Measurements from ENCODE around the gene NRXN3.

Gene NRXN3

DNA sequence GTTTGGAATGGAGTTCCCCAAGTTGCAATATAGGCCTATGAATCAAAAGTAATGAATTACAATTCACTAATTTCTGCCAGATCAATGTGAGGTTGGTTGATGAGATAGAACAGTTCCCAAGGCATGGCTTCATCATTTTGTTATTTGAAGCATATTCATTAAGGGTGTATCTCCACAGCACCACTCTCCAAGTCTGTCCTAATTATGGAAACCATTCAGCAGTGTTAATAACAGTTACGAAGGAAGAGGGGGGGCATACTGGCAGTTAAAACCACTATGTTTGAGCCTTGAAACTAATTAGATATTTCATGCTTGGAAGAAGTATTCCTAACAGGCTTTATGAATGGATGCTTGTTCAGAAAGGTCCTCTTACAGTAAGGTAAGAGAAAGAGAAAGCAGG is 1520.8 kb downstream of the NRXN3 start:
- H3K4me3 ChIP-seq (ENCODE audit: low read depth, low read length): no peak overlapping the region

DNA sequence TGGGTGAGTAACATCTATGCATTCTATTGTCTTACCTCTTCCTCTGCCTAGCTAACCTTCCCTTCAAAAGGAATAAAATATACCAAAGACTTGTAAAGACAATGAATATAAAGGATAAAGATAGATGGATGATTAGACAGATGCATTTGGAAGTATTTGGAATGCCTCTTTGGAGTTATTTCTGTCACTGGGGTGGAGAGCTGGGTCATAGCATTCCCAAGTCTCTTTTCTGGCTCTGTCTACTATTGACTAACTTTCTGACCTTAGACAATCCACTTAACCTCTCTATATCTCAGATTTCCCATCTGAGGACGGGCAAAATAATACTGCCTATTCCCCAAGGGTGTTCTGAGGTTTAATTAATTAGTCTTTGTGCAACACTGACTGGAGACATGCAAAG is 1523.8 kb downstream of the NRXN3 start:
- H3K4me3 ChIP-seq (ENCODE audit: low read depth, low read length): no peak overlapping the region

DNA sequence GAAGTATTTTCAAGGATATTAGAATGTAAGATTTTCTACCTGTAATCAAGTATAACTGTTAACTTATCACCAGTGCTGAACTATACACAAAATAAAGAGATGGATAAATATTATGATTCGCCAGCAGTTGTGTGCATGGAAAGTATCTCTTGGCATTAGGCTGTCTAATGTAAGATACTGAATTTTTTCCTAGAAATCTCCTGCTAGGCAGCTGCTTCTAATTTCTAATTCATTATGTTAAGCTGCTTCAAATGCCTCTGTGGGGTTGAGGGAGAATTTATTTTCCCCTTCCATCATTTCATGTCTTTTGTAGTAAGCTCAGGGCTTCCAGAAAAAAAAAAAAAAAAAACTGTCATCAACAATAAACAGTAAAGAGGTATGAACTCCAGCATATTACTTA is 1525.1 kb downstream of the NRXN3 start:
- no peak overlapping the region for H3K4me3 ChIP-seq (ENCODE audit: low read depth, low read length)

DNA sequence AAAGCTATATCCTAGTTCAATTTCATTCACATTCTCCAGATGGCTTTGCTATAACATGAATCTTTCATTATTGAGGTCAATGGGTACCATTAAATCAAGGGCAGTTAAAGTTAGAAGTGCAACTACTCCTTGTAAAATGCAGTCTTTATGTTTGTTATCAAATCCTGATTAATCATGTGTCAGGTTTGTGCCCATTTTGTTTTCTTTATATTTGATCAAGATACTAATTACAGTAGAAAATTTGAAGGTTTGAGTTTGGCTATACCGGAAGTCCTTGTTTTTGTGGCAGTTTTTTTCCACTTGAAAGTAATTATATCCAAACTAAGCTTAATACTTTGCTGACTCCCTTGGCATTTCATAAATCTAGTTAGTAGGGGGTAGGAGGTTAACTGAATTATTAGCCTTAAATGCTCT is 1528.1 kb downstream of the NRXN3 start:
- no peak overlapping the region for H3K4me3 ChIP-seq (ENCODE audit: low read depth, low read length)

DNA sequence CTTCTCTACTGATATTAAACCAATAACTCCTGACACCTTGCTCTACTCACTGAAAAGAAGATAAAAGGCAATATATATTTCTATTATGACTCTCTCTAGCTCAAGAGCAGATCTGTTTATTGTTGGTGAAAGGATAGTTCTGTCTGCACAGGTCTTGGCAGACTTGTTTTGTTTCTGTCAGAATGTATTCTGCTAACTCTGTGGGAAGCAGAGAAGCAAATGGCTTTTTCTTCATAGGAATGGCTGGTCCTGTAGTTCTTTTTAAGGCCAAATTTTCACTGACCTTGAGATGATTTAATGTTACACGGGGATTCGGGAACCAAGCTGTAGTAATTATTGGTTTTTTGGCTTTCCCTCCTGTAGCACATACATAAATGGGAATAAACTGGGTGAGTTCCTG is 1529.0 kb downstream of the NRXN3 start:
- H3K4me3 ChIP-seq (ENCODE audit: low read depth, low read length): no peak overlapping the region

DNA sequence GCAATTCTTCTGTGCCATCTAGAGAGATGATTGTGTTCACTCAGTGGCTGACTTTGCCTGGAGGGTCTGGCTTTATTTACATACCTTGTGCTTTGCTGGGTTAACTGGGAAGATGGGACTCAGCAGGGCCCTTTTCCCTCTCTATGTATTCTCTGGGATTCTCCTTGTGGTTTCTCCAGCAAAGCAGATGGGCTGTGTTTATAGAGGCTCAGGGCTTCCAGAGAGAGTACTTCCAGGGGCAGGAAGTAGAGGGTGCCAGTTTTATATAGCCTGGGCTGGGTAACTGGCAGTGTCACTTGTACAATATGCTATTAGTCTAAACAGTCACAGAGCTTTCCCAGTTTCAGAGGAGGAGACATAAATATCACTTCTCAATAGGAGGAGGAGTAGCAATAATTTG is 1531.2 kb downstream of the NRXN3 start:
- no peak overlapping the region for H3K4me3 ChIP-seq (ENCODE audit: low read depth, low read length)

DNA sequence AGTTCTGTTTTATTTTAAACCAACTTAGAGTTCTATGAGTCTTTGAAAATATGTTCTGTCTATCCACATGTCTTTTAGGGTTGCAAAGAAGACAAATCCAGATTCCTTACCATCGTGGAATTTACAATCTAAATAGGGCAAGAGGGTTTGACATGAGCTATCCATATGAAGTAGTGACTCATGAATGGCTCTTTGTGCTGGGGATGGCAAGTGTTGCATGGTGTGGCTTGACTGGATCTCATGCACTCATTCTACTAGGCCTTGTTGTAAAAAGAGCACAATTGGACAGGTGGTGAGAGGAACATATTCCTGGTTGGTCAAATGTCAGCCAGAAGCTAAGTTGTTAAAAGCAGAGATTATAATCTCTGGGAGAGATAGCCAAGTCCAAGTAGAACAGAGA is 1532.0 kb downstream of the NRXN3 start:
- H3K4me3 ChIP-seq (ENCODE audit: low read depth, low read length): no peak overlapping the region

DNA sequence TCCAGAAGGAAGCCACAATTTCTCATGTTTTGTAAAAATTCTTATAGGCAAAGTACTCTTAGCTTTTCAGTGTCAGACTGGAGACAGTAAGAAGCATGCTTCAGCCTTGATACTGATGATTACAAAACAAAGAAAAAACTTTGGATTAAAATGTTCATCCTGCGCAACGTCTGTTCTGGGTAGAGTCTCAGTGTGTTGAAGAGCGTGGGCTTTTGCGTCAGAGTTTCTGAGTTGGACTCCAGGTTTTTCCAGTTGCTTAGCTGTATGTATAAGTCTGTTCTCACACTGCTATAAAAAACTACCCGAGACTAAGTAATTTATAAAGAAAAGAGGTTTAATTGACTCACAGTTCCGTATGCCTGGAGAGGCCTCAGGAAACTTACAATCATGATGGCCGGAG is 1533.0 kb downstream of the NRXN3 start:
- no peak overlapping the region for H3K4me3 ChIP-seq (ENCODE audit: low read depth, low read length)

DNA sequence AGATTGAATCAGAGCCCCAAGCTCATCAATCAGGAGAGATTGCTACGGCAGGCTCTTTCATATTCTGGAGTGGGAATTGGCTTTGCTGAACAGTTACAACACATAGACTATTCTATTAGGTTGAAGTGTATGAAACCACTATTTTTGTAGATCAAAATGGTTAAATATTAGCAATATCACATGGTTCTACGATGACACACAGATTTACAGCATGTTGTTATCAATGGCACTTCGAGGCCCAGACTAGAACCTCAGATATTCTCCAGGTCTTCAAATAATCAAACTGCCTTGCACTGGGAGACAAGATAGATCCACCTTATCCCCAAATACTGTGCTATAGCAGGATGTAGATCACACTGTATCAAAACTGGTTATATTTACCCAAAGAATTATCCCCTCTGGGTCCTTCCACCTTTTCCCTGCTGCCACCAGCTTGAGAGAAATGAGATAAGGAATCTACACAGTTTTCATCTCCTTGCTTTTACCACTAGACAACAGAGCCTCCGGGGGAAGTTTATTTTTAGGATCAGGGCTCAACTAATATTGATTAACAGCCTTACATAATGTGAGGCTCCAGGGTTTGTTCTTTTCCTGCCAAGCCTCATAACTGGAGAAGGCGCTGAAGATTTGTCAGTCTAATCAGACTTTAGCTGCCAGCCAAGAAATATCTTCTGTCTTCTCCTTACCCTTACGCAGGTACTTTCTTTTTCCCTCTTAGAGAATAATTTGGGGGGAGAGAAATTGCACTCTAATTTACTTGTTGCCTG is 1534.1 kb downstream of the NRXN3 start:
- no peak overlapping the region for H3K4me3 ChIP-seq (ENCODE audit: low read depth, low read length)

DNA sequence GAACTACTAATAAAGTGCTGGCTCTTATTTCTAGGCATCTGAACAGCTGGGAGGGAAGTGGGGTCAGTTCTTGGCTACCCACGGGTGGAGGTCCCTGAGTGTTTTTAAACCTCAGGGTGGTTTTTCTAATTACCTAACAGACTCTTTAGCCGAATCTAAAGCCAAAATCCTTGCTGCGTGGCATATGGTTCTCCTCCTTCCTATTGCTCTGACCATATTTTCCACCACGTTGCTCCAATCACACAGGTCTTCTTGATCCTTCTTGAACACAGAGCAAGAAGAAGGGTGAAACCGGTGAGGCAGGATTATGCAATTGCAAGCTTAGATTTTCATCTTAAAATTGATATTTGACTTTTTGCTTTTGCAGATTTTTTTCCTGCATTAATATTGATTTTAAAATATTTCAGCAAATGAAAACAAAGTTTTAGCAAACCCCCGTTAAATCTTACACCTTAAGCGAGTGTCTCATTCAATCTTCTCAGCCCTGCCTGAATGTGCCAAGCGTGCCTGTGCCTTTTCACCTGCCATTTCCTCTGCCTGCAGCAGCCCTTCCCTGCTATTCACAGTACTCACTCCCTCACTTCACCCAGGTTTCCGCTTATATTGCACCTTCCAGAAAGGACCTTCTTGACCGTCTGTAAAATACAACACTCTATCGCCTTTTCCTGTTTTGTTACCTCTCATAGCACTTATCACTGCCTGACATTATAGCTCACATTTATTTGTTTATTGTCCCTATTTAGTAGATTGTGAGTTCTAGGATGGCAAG is 1535.1 kb downstream of the NRXN3 start:
- H3K4me3 ChIP-seq (ENCODE audit: low read depth, low read length): no peak overlapping the region

DNA sequence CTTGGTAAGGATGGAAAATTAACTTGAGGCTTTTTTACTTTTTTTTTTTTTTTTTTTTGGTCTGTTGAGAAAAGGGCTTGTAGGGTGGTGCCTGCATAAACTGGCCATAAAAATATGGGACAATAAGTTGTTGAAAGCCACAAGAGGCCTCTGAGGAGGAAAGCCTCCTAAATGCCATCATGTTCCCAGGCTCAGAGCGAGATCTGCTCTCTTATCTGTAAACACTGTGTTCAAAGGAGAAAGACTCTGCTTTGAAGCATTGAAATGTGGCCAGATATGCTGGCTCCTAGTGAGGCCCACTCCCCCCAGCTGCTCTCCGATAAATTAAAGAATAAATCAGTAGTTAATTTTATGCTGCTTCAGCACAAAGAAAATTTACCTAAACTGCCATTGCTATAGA is 1536.2 kb downstream of the NRXN3 start:
- H3K4me3 ChIP-seq (ENCODE audit: low read depth, low read length): no peak overlapping the region

DNA sequence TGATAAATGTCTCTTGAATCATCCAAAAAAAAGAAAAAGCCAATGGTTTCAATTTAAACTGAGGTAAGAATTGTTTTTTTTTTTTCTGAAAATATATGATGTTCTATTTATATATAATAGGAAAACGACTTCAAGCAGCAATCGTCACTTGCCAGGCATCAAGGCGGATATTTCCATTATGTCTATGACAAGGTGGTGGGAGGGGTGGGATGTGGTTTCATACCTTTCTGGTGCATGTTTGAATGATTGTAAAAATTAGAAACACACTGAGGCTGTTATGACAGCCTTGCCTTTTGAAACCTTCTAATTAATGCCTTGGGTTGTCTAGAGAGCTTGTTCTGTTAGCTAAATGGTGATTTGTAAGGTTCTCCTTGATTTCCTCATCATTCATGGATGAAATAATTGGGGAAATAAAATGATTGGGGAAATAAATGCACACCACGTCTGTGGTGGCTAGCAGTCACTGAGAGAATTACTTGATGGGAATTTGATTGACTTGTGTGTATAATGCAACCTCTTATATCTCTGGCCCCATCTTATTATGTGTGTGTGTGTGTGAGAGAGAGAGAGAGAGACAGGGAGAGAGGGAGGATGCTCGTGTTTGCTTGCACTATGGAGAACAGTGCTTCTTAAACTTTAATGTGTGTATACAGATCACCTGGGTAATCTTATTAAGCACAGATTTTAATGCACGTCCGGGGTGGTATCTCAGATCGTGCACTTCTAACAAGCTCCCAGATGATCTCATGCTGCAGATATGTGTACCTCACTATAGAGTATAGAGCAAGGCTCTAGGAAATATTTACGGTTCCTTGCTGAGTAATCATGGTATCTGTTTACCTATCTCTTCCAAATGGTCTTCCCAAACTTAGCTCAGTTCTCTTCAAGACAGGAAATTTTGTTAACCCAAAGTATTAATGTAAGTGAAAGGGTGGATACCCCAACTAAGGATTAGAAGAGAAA is 1538.5 kb downstream of the NRXN3 start:
- H3K4me3 ChIP-seq (ENCODE audit: low read depth, low read length): no peak overlapping the region

DNA sequence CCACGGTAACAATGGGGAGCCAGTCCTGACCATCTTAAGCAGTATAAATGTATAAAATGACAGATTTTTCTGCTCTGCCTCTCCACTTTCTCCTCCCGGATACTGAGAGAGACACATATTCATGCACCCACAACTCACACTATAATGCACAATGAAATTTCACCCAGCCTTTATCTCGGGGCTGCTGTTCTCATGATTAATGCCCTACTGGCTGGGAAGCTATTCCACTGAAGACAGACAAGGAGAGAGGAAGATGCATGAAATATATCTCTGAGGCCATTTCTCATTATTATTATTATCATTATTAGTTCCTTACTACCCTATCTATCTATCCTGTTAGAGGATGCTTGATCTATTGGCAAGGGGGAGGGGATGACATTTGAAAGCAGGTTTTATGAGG is 1539.4 kb downstream of the NRXN3 start:
- no peak overlapping the region for H3K4me3 ChIP-seq (ENCODE audit: low read depth, low read length)

DNA sequence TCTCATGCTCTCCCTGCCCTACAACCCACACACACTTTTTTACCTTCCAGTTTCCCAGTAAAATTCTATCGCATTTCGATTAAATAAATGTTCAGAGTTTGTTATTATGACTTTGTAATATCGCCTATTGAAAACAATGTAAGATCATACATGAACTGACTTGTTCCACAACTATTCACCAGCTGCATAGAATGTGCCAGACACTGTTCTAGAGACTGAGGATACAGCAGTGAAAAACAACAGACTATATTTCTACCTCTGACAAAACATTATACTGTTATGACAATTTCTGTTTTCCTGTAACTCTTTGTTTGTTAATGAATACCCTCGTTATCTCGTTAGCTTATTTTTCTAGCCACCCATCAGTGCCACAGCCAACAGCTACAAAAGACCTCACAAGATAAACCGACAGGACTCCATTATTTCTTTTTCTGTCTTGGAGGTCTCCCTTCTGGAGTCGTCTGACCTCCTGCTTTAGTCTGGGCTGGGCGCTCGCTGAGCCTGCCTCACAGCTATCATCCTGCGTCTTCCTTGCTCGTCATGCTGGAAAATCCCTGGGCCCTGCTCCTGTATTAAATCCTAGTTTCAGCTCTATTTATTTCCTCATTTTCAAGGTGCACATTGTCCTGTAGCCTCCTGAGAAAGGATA is 1542.3 kb downstream of the NRXN3 start:
- no peak overlapping the region for H3K4me3 ChIP-seq (ENCODE audit: low read depth, low read length)

DNA sequence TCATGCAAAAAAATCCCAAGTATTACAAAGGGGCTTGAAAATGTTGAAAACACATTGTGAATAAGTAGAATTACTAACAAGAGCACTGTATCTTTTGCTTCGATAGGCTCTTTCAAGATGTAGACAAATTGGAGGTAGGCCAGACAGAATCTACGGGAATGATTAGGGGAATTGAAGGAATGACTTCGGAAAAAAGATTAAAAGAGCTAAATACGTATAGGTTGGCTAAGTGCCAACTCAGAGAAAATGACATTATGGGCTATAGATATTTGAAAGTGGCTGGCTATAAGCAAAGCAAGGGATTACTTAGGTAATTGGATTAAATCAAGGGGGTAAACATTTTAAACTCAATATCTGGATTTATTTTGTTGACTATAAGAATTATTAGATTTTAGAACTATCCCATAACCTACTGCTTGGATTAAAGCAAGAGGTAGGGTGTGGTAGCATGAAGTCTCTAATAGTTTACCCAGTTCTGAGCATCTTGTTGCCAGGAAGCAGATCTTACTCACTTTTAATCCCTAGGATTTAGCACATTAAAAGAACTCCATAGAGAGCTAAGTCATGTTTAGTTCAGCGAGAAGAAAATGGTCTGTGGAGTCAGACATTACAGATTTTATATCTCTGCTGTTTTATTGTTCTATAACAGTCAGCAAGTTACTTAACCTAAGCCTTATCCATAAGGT is 1551.4 kb downstream of the NRXN3 start:
- no peak overlapping the region for H3K4me3 ChIP-seq (ENCODE audit: low read depth, low read length)

DNA sequence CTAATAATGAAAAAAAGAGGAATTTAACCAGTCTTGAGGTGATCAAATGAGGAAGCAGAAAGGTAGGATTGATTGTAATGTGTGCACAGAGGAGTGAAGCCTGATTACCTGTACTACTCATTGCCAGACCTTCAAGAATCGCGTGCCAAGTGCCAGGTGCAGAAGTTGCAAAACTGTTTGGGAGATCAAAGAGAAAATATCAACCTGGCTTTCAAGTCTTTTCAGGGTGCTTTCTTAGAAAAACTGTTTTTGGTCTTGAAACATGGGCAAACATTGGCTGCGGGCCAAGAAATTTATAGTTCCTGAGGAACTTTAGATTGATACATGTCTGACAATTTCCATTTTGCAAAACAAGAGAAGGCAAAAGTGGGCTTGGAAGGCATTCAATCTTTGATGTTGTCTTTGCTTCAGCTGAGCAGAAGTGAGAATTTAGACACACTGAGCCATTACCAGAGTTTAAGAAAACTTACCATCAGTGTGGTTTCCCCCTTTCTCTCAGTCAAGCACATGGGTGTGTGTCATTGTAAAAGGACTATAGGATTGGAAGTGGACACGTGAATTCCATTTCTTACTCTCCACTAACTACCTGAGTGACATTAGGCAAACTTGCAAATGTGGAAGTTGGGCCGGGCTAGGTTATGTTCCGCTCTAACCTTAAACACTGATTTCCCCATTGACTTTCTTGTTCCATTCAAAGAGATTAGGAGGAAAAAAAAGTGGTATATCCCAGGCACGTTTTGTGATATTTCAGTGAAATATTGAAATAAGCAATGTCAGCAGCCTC is 1555.0 kb downstream of the NRXN3 start:
- no peak overlapping the region for H3K4me3 ChIP-seq (ENCODE audit: low read depth, low read length)

DNA sequence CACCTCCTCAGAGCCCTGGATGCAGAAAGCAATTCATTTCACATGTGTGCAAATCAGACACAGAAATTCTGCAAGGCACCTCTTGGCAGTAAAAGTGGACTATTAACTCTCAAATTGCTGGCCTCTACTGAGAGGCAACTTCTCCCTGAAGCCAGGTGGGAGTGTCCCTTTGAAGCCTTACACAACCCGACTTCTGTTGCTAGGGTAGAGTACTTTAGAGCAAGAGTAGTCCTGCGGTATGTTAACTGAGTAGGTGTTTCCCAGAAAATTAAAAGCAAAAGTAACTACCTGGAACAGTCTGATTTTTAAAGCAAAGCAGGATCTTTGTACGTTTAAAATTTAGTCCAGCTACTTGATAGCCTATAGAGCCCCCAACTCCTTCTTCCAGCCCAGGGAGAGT is 1557.7 kb downstream of the NRXN3 start:
- H3K4me3 ChIP-seq (ENCODE audit: low read depth, low read length): no peak overlapping the region

DNA sequence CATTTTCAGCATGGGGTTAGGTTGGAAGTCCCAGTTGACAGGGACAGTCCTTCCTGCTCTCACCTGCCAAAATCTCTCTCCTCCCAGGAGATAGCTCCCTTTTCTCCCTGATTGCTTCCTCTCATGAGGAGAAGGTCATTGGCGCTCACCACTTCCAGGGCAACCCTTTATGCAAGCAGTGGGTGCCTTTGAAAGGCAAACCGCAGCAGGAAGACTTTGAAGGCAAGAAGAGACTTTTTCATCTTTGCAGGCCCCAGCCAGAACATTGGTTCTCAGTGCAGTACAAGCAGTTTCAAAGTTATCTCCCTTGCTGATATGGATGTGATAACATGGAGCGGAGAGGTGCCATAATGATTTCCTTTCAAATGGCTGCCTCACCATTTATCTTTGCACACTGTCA is 1558.2 kb downstream of the NRXN3 start:
- H3K4me3 ChIP-seq (ENCODE audit: low read depth, low read length): no peak overlapping the region

DNA sequence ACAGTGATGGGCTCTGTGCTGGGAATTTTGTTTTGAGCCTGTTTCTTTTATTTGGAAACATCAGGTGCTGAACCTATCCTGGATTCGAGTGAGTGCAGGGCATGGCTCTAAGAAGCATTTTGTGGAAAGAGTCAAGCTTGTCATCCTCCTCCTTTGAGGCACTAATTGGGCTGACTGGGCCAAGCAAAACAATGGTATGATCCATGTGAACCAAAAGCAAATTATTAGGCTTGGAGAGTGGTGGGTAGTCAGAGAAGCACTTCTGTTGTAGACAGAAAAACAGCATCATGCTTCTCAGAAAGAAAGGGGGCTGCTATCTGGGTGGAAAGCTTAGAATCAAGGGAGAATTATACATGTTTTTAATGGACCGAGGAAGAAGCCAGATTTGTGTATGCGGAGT is 1559.6 kb downstream of the NRXN3 start:
- no peak overlapping the region for H3K4me3 ChIP-seq (ENCODE audit: low read depth, low read length)

DNA sequence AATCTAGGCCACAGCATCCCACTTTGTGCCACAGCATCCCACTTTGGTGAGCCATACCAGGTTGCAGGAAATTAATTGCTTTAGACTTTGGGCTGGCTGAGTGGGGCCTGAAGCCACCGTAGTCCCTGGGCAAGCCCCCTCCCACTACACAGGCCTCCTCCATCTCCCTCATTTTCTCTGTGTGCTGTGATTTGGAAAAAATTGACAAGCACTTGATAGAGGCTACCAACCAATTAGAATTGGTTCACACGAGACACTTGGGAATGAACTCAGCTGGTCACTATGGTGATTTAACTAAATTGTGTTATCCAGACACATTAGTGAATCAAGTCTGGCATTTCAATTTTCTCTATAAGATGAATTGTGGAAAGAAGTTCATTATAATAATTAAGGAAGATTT is 1560.0 kb downstream of the NRXN3 start:
- H3K4me3 ChIP-seq (ENCODE audit: low read depth, low read length): no peak overlapping the region

Measured in iPS-11a (cell line).